ENCODE results near the gene MPO.

Gene MPO

DNA sequence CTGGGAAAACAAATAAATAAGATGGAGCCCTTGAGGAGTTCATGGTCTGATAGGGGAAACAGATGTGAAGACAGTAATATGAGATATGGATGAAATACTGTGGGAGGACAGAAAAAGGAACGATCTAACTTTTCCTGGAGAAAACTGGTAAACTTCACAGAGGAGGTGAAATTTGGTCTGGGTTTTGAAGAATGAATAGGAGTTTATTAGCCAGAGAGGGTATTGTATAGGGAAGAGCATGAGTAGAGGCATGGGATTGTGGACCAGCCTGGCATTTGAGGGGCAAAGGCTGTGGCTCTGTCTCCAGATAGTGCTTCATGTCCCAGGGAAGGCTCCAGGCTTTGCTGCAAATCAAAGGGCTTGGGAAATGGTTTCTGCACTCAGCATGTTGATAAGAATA lies 40.7 kb downstream of the MPO start:
- H3K36me3 ChIP-seq (replicated peaks) = no peaks in the 10 kb centered on the region
- TF ChIP-seq, protein P1, sequence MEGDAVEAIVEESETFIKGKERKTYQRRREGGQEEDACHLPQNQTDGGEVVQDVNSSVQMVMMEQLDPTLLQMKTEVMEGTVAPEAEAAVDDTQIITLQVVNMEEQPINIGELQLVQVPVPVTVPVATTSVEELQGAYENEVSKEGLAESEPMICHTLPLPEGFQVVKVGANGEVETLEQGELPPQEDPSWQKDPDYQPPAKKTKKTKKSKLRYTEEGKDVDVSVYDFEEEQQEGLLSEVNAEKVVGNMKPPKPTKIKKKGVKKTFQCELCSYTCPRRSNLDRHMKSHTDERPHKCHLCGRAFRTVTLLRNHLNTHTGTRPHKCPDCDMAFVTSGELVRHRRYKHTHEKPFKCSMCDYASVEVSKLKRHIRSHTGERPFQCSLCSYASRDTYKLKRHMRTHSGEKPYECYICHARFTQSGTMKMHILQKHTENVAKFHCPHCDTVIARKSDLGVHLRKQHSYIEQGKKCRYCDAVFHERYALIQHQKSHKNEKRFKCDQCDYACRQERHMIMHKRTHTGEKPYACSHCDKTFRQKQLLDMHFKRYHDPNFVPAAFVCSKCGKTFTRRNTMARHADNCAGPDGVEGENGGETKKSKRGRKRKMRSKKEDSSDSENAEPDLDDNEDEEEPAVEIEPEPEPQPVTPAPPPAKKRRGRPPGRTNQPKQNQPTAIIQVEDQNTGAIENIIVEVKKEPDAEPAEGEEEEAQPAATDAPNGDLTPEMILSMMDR (IDR thresholded peaks at IDR 0.05; ENCODE audit: low read depth, low read length, missing control alignments) = no peak
- no peak overlapping the region for H3K27ac ChIP-seq
- H3K4me3 ChIP-seq (ENCODE audit: low read depth, low read length) = no peak overlapping the region
- peaks cover 9% of the 10 kb centered on the region for H3K27me3 ChIP-seq (replicated peaks)
- in situ Hi-C loops (cut with HindIII; ENCODE audit: low pct_ligation_motif_present, low sequenced_read_pairs) = no loop called here
- no peak for DNase-seq

DNA sequence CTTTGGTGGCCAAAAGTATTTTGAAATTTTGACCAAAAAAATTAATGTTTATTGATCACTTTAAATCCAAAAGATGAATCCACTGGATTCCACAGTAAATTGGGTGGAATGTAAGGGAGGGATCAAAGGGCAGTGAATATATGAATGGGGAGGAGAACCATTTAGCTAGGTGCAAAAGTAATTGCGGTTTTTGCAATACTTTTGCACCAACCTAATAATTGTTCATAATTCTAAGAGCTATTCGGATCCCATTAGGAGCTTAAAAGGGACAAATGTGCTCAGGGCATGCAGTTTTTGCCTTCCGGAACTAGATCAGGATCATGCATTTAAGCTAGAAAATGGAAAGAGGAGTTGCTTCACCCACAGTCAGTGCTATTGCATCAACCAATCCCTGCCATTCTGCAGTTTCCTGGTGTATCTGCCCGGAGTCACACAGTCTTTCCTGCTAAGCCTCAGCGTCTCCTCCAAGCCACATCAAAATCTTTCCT lies 42.5 kb downstream of the MPO start, which contains the start of gene LPO:
Gene LPO, plus strand, starts transcription at position 438 of the 488 bp plus-strand sequence. CDS start 4,396 bp downstream, outside the sequence.
- Histone ChIP-seq H3K27me3 (replicated peaks) (peaks cover 9% of the 10 kb centered on the region), H3K27ac (no peak within 1 kb of the TSS), H3K4me3 (ENCODE audit: low read depth, low read length) (no peak within 1 kb of the TSS), H3K36me3 (replicated peaks) (no peaks in the 10 kb centered on the region)
- in situ Hi-C loops (cut with HindIII; ENCODE audit: low pct_ligation_motif_present, low sequenced_read_pairs) = no loop called here
- no peak for DNase-seq
- TF ChIP-seq, protein P1 (IDR thresholded peaks at IDR 0.05; ENCODE audit: low read depth, low read length, missing control alignments) = no peak

DNA sequence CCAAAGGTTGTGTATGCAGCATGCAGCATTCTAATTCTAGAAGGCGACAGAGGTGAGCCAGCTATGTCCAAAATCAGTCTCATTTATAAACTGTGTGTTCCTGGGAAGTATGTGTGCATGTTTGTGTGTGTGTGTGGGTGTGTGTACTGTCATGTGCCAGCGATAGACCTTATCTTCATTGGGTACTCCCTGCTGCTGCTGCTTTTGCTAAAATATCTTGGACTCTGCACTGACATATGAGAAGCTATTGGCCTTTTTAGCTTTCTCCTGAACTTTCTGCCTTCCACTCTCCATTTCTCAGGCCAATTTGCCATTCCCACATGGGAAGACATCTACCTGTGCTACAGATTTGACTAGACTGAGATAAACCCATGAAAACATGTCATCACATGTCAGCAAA lies 44.3 kb downstream of the MPO start:
- TF ChIP-seq, protein P1 (IDR thresholded peaks at IDR 0.05; ENCODE audit: low read depth, low read length, missing control alignments) = no peak
- in situ Hi-C loops (cut with HindIII; ENCODE audit: low pct_ligation_motif_present, low sequenced_read_pairs) = no loop called here

DNA sequence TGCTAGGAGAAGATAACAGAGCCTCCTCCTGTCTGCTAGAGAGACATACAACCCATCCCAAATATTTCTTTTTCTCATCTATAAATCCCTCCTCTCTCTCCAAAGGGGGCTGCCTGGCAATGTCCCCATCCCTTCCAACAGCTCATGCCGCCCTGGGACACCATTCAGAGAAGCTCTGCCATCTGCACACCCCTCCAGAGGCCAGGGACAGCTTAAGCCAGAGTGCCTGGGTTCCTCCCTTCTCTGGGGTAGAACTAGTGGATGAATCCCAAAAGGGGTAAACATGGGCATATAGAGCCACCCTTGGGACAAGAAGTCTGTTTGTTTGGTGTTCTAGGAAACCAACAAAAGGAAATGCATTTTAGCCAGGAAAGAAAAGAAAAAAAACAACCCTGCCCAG lies 44.9 kb downstream of the MPO start:
- Histone ChIP-seq H3K27me3 (replicated peaks) (peaks cover 9% of the 10 kb centered on the region), H3K36me3 (replicated peaks) (no peaks in the 10 kb centered on the region), H3K27ac (no peak overlapping the region), H3K4me3 (ENCODE audit: low read depth, low read length) (no peak overlapping the region)
- TF ChIP-seq, protein P1 (IDR thresholded peaks at IDR 0.05; ENCODE audit: low read depth, low read length, missing control alignments) = no peak
- in situ Hi-C loops (cut with HindIII; ENCODE audit: low pct_ligation_motif_present, low sequenced_read_pairs) = no loop called here
- no peak for DNase-seq

More for the DNA sequence above, 44.3 kb downstream of the MPO start:
- peaks cover 9% of the 10 kb centered on the region for H3K27me3 ChIP-seq (replicated peaks)
- H3K36me3 ChIP-seq (replicated peaks) = no peaks in the 10 kb centered on the region
- H3K4me3 ChIP-seq (ENCODE audit: low read depth, low read length) = no peak overlapping the region
- no peak overlapping the region for H3K27ac ChIP-seq
- DNase-seq = no peak

DNA sequence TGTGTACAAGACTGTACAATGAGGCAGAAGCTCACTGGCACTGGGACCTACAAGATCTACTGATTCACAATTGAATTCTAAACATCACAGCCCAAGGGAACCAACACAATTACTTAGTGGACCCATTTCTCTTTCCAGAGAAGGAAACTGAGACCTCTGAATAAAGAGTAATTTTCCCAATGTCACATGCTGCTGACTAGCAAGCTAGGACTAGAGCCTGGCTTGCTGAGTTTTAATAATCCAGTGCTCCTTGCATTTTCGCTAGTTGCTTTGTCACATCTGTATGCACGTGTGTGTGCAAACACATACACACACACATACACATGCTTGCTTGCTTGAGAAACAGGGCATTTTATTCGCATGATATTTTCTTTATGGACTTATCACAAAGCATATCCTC lies 46.2 kb downstream of the MPO start:
- in situ Hi-C loops (cut with HindIII; ENCODE audit: low pct_ligation_motif_present, low sequenced_read_pairs) = no loop called here
- H3K27ac ChIP-seq = no peak overlapping the region
- TF ChIP-seq, protein P1 (IDR thresholded peaks at IDR 0.05; ENCODE audit: low read depth, low read length, missing control alignments) = no peak
- no peaks in the 10 kb centered on the region for H3K36me3 ChIP-seq (replicated peaks)
- DNase-seq = no peak
- H3K27me3 ChIP-seq (replicated peaks) = peaks cover 2% of the 10 kb centered on the region
- no peak overlapping the region for H3K4me3 ChIP-seq (ENCODE audit: low read depth, low read length)

DNA sequence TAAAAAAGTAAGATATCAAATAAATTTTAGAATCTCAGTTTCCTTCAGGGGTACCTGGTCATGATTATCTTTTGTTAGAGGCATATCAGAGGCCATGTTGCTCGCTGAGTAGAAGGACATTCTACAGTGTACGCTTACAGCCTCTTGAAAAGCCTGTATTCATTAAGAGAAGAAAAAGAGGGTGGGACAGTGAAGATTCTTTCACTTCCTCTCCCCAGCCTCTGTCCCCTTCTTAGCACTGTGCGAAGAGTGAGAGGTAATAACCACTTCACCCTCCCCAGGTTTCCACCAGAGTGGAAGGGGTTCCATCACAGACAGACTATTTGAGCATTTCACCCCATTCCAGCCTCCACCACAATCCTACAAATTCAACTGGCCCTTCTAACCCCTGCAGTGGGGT lies 47.2 kb downstream of the MPO start:
- Histone ChIP-seq H3K4me3 (ENCODE audit: low read depth, low read length) (no peak overlapping the region), H3K27me3 (replicated peaks) (no peaks in the 10 kb centered on the region), H3K36me3 (replicated peaks) (no peaks in the 10 kb centered on the region), H3K27ac (no peak overlapping the region)
- TF ChIP-seq, protein P1 (IDR thresholded peaks at IDR 0.05; ENCODE audit: low read depth, low read length, missing control alignments) = no peak
- DNase-seq = no peak
- in situ Hi-C loops (cut with HindIII; ENCODE audit: low pct_ligation_motif_present, low sequenced_read_pairs) = no loop called here

Data from brain microvascular endothelial cell (primary cell).